ENCODE measurements around the gene MET.
"Not testable (repeated sequence)": the region's sequence is repeated elsewhere in the genome, so short reads cannot be mapped to it uniquely, and the experiment has no call there.

The MET gene

DNA sequence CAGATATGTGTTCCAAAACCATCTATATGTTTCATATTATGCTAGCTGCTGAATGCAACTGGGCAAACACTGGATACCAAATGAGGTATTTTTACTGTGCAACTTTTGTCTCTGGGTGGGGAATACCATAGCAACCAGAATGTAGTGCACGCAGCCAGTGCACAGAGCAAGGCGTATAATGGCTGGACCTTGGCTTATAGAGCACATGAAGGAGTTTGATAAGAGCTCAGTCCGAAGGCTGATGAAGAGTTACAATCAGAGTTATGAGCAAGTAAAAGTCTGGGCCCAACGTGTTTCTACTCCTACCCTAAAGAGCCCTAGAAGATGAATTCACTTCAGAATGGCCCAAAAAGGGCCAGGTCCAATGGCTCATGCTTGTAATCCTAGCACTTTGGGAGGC, 82.2 kb downstream of the MET start:
- DNase-seq, result no peak

DNA sequence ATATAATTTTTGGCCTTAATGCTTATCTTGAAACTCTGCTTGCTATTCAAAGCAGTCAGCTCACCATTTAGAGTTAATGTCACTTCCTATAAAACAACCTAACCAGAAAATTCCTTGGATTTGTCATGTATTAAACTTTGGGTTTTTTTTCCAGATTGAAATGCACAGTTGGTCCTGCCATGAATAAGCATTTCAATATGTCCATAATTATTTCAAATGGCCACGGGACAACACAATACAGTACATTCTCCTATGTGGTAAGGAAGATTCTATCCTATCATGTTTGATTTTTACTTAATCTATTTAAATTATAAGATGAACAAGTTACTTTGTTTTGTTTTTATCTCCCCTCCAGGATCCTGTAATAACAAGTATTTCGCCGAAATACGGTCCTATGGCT, 85.3 kb downstream of the MET start:
- no peak for DNase-seq

DNA sequence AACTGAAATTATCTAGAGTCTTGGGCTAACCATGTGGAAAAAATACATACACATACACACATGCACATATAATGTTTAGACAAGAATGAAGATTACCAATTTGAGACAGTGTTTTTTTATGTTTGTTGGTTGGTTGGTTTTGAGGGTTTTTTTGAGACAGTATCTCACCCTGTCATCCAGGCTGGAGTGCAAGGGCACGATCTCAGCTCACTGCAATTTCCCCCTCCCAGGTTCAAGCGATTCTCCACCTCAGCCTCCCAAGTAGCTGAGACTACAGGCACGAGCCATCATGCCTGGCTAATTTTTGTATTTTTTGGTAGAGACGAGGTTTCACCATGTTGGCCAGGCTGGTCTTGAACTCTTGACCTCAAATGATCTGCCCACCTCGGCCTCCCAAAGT, 87.6 kb downstream of the MET start:
- not testable (repeated sequence) for DNase-seq

DNA sequence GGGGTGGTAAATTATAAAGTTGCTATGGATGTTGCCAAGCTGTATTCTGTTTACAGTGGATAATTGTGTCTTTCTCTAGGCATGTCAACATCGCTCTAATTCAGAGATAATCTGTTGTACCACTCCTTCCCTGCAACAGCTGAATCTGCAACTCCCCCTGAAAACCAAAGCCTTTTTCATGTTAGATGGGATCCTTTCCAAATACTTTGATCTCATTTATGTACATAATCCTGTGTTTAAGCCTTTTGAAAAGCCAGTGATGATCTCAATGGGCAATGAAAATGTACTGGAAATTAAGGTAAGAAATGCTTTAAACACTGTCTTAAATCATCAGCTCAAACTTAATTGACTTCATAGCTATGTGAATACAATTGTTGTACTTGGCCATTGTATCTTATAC, 91.0 kb downstream of the MET start:
- DNase-seq, result no peak

DNA sequence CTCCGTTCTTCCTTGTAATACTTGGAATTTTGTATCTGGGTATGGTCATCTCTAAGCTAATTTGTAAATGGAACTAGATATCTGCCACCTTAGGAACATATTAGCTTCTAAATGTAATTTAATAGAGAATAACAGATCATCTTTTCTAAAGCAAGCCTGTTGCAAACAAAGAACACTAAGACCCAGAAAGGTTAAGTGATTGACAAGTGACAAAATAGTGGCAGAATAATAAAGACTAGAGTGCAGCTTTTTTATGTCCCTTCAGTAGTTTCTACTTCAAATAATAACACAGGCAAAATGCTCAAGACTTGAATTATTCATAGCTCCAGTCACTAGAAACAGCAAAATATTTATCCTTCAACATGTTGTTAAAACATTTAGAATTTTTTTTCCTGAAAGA, 91.7 kb downstream of the MET start:
- no peak for DNase-seq

DNA sequence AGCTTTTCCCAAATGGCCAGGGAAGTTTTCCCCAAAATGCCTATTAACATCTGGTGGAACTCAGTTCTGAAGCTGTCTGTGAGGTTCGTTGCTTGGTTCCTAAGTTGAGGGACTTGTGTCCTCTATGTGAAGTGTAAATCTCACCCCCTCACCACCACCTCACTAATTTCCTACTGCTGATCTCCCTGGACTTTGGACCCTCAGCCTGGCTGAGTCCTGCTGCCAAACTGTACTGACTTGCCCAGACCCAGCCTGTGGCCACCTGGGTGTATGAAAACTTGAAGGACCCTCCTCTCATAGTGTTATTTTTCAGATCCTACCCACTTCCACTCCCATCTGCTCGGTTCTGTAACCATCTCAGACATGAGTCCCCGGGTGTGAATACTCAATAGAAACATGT, 94.9 kb downstream of the MET start:
- DNase-seq, result no peak

DNA sequence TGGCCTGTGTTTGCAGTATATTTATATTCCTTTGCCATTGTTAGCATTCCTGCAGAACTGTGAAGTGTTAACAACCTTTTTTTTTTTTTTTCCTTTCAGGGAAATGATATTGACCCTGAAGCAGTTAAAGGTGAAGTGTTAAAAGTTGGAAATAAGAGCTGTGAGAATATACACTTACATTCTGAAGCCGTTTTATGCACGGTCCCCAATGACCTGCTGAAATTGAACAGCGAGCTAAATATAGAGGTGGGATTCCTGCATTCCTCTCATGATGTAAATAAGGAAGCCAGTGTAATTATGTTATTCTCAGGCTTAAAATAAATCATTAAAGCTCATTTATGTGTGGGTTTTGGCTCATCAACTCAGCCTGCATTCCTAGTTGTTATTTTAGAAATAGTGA, 97.5 kb downstream of the MET start:
- DNase-seq, result no peak

DNA sequence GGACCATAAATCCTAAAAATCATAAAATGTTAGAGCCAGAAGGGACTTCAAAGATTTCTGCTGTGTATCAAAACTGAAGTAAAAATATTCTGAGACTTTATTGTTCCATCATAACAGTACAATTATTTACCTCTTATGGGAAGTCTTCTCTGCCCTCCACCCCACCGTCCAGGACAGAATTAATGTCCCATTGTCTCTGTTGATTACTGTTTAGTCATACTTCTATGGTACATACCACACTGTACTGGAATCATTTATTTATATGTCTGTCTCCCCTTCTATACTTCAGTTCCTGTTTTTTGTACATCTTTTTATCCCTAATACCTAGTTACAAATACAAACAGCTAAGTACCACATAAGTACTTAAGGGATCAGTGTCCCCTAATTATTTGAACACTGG, 98.9 kb downstream of the MET start:
- no peak for DNase-seq

DNA sequence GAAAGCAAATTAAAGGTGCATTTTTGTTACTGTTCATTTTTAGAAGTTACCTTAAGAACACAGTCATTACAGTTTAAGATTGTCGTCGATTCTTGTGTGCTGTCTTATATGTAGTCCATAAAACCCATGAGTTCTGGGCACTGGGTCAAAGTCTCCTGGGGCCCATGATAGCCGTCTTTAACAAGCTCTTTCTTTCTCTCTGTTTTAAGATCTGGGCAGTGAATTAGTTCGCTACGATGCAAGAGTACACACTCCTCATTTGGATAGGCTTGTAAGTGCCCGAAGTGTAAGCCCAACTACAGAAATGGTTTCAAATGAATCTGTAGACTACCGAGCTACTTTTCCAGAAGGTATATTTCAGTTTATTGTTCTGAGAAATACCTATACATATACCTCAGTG, 99.6 kb downstream of the MET start:
- no peak for DNase-seq

DNA sequence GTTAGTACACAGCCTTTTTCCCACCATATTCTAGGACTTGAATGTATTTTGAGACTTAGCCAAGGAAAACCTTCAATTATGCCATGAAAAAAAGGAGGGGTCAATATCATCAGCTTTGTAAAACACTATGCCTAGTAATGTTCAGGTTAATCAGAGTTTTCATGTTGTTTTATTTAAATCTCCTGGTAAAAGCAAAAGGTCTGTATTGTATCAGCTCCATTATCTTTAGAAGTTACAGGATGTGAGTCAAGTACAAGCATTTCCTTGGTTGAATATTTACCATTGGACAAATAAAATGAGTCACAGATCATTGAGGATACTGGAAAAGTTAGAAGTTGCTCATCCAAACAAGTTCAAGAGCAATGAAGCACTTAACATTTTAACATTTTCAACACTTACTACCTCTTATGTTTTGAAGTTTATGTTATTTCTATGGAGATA, 100.4 kb downstream of the MET start:
- DNase-seq, result no peak

DNA sequence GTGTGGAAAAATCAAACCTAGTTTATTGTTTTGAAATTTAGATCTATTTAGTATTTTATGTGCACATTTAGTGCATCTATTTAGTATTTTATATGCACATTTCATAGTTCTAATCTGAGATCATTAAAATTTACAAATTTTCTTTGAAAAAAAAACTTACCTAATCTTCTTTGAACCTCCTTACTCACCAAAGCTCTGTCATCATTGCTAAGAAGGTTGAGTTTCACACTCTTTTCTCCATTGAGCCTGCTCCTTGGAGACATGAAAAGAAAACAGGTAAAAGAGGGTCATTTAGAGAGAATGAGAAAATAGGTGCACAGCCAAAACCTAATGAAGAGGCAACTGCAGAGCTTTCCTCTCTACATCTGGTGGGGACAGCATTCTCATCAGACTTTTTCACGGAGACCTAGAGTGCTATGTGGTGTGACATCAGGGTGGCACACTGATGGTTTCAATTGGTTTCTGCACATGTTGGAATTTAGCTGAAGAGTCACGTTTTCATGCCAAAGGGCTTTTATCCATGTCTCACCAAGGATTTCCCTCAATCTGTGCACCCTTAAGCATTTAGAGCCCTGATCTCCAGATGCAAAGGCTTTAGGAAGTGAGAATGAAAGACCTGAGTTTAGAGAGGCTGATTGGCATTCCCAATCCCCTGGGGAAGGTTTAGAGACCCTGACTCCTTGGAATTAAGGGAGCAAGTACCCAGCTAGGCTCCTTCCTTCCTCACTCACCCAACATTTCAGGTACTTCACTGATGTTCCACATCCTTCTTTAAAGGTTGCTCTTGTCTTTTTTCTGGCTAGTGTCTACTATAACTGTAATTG, 101.1 kb downstream of the MET start:
- DNase-seq, result no peak

DNA sequence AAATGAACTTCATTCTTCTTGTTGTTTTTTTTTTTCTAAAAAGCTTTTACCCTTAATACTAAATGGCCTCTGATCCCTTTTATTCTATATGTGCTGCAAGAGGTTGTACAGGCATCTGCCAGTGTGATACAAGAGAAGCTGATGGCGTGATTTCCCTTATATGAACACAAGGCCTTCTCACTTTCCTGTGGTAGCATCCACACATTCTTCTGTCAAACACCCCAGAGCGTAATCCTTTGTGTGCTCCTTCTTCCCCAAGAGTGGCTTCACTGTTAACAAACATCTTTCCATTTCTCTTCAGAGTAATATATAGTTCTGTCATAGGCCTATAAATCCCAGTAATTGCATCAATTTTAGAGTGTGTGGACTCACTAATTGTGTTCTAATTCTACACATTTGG, 104.0 kb downstream of the MET start:
- DNase-seq, result no peak

DNA sequence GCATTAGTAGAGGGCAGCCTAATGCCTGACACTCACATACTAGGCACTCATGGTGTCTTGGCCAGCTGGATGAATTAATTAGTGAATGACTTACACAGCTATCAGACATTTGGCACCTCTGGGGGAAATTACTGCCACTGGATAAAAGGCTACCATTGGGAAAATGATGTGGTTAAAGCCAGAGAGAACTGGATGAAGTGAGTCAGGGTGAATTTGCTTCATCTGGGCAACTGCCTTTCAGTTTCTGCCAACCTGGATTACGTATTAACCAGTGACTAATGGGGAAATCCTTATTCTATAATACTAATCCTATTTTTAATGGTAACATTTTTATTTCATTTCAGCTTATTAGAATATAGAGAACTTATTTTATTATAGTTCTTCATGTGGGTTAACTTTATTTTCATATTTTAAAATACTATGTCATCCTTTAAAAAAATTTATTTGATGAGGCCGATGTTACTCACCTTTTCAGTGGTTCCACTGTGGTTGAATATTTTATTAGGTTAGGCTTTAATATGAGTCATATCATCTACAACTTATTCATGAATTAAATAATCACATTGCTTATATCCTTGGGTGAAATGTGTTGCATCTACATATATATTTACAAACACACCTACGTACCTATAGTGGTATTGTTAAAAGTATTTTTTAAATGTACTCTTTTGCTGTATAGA, 104.8 kb downstream of the MET start:
- DNase-seq, result no peak

DNA sequence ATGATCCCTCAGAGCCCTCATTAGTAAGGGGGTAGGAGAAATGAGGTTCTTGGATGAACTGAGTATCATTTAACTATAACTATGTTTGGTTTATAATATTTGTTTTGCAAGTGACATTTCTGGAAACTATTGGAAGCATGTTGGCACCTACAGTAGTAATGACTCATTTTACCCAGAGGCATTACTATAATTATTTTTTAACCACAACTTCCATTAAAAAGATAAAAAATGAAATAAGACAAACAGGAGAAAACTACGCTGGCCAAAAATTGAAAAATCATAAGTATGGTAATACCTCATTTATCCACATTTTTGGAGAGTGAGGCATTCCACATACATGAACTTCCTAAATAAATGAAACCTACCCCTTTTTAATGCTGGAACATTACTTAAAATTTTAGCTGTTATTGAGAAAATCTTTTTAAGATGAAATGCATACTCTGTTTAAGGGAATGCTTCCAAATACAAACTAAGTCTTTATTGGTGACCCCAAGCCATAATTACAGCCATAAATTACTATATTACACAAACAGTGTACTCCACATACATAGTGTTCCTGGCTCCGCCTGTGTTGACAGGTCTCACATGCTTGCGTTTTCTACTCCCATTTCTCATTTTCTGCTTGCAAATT, 105.8 kb downstream of the MET start:
- no peak for DNase-seq

DNA sequence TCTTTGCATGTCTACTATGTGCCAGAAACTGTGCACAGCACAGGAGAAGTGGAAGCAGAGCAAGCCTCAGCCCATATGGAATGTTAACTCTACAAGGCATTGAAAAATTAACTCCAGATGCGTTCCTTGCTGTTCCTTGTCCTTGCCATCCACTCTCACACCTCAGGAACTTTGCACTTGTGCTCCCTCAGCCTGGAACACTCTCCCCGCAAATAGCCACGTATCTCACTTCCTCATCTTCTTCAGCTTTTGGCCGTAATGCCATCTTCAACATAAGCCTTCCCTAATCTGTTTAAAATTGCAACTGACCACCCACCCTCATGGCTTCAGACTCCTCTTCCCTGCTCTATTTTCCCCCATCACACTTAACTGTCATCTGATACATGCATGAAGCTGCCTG, 107.2 kb downstream of the MET start:
- DNase-seq, result no peak

DNA sequence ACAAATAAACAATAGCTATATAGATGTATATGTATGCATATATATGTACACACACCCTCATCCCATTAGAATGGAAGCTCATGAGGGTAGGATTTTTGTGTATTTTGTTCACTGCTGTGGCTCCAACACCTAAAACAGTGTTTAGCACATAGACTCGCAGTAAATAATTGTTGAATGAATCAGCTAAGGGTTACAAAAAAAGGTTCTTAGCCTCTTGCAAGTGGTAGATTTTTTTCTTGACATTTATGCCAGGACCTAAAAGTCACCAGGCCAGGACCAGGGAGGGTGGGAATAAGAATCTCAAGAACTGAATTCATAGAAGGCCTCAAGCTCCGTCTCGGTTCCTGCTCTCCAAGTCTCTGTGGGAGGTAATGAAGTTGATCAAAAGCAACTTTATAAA, 107.9 kb downstream of the MET start:
- no peak for DNase-seq

DNA sequence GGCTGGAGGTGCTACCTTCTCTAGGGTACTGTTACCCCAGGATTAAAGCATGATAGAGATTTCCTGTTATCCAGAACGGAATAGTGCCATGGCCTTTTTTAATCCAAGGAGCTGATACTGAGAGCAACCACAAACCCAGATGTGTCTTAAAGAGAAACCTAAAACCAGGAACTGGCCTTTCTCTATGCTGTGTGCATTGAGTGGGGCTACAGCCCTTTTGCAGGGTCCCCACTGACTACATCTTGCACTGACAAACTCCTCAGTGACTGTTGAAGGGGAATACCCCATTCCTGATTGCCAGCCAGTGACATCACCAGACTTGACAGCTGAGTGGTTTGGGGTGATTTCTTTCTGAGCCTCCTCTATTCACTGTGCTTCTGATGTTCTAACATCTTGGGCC, 108.5 kb downstream of the MET start:
- no peak for DNase-seq

DNA sequence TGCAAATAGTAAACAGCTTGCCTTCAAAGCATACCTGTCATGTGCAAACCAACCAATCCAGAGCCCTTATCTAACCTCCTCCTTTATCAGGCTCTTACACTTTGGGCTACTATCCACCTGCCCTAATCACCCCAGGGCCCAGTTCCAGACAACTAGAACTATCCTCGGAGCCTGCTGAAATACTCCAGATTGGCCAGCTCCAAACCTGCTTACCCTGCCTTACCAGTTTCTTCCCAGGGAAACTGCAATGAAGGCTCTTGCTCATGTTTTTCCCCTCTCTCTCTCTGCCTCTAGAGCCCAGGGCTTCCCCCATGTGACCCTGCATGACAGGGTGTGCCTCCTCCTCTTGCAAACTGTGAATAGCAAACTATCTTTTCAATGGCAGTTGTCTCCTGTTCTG, 109.0 kb downstream of the MET start:
- no peak for DNase-seq

DNA sequence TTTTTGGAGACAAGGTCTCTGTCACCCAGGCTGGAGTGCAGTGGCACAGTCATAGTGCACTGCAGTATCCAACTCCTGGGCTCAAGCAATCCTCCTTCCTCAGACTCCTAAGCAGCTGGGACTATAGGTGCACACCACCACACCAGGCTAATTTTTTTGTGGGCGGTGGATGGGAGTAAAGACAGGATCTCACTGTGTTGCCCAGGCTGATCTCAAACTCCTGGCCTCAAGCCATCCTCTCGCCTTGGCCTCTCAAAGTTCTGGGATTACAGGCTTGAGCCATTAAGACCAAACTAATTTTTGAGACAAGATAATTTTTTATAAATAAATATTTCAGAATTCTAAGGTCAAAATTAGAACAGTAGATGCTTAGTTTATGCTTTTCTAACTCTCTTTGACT, 109.6 kb downstream of the MET start:
- DNase-seq, result no peak

DNA sequence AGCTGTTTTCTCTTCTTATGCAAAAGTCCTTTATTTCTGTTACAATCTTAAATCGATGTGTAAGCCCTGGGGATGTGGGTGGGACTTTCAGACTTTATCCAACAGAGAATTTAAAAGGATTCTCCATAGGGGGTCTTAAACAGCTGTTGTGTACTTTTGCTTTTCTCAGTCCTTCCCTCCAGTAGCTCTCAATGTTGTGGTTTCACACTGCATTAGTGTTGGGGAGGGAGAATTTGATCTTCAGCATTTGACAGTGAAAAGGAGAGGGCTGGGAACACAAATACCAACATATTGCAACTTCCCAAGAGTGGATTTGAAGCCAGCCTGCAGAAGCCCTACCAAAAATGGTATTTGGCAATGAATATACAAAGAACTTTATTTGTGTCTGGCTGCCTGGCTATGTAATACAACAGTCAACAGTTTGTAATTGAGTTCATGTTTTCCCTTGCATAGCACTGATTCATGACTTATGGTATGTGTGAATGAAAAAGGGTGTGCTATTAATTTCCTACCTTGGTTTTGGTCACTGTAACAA, 110.2 kb downstream of the MET start:
- DNase-seq, result no peak

DNA sequence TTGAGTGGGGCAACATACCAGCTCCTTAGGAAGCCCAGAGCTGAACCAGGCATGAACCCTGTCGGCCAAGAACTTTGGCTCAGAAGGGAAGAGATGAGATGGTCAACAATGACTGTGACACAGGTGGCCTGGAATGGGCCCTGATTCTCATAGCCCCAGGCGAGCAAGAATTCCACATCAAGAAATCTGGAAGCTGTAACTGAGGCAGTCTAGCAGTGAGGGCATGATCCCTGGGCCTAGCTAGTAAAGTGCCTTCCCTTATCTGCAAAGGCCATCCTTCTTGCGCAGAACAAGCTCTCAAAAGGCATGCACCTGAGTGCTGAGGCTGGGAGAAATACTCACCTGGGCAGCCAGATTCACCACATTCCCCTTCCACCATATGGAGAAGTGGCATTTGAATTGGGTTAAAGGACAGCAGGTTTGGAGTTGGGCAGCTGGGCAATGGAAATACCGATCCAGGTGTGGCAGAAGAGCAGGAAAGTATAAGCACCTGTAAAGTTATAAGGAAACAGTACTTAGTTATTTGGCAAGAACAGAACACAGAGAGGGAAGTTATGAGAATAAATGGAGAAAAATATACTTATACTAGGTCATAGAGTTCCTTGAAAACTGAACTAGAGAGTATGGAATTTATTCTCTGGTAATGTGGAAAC, 111.8 kb downstream of the MET start:
- DNase-seq, result no peak

DNA sequence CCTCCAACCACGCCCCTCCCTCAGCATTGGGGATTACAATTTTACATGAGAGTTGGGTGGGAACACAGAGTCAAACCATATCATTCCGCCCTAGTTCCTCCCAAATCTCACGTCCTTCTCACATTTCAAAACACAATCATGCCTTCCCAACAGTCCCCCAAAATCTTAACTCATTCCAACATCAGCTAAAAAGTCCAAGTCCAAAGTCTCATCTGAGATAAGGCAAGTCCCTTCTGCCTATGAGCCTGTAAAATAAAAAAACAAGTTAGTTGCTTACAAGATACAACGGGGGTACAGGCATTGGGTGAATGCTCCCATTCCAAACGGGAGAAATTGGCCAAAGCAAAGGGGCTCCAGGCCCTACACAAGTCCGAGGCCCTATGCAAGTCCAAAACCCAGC, 112.7 kb downstream of the MET start:
- no peak for DNase-seq

DNA sequence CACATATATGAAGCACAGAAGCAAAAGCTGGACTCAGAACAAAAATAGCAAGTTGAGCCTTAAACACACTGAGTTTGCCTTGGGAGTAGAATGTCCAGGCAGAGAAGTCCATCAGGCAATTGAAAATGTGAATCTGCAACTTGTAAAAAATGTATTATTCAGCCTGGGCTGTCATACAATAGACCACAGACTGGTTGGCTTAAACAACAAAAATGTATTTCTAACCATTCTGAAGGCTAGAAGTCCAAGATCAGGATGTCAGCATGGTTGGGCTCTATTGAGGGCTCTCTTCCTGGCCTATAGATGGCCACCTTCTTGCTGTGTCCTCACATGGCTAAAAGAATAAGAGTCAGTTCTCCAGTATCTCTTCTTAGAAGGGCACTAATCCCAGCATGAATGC, 113.8 kb downstream of the MET start:
- no peak for DNase-seq

Data from NCI-H526 treated with DMSO at 0.1 percent for 48 hours (cell line).